ENCODE results near the gene HLCS.

DNA sequence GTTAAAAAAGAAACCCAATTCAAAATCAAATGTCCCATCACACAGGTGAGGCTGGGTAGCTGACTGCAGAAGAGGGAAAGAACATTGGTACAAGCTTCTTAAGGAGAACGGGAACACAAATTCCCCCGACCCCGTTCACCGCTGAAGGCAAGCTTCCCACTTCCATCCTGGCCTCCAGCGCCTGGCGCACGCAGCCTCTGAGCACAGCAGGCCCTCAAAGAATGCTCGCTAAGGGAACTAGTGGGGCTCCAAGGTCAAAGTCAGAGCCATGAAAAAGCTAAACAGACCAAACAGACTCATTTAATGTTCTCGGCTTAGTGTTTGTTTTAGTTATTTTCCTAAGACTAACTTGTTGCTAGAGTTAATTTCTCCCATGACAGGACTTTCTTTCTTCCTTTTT lies 203.8 kb downstream of the HLCS start:
- TF ChIP-seq EP300 (IDR thresholded peaks at IDR 0.05; ENCODE audit: borderline replicate concordance in 1 of 2, low read depth in 2 of 2, low read length in 2 of 2) (no peak), SP1 (IDR thresholded peaks at IDR 0.05; ENCODE audit: low read depth, low read length) (no peak), POLR2A (IDR thresholded peaks at IDR 0.05; ENCODE audit: control extremely low read depth in 1 of 2, low read depth in 2 of 2, low read length in 2 of 2) (no peak)
- TF ChIP-seq, protein P1, sequence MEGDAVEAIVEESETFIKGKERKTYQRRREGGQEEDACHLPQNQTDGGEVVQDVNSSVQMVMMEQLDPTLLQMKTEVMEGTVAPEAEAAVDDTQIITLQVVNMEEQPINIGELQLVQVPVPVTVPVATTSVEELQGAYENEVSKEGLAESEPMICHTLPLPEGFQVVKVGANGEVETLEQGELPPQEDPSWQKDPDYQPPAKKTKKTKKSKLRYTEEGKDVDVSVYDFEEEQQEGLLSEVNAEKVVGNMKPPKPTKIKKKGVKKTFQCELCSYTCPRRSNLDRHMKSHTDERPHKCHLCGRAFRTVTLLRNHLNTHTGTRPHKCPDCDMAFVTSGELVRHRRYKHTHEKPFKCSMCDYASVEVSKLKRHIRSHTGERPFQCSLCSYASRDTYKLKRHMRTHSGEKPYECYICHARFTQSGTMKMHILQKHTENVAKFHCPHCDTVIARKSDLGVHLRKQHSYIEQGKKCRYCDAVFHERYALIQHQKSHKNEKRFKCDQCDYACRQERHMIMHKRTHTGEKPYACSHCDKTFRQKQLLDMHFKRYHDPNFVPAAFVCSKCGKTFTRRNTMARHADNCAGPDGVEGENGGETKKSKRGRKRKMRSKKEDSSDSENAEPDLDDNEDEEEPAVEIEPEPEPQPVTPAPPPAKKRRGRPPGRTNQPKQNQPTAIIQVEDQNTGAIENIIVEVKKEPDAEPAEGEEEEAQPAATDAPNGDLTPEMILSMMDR (IDR thresholded peaks at IDR 0.05; ENCODE audit: control extremely low read depth in 1 of 3, insufficient read depth in 1 of 3, low read depth in 1 of 3, low read length in 3 of 3): no peak

All from H1 (cell line).